ENCODE data around the gene FNBP1.

DNA sequence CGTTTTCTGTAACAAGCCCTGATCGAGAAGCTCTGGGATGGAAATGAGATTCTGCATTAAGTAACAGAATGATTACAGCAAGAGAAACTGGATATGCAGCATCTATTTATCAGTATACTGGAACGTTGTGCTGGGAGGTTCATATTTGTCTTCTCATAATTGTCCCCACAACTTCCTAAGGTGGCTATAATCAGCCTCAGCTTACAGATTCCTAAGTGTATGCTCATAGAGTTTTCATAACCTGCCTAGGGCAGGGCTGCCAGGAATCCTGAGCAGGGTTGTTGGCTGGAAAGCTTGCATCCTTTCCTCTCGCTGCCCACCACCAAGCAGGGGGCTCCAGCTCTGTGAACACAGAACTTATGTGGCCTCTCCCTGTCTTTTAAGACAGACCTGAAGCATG lies 70.2 kb downstream of the FNBP1 start:
- TF ChIP-seq POLR2A (IDR thresholded peaks at IDR 0.05; ENCODE audit: extremely low read depth, insufficient read length), result no peak
- TF ChIP-seq, protein P1, sequence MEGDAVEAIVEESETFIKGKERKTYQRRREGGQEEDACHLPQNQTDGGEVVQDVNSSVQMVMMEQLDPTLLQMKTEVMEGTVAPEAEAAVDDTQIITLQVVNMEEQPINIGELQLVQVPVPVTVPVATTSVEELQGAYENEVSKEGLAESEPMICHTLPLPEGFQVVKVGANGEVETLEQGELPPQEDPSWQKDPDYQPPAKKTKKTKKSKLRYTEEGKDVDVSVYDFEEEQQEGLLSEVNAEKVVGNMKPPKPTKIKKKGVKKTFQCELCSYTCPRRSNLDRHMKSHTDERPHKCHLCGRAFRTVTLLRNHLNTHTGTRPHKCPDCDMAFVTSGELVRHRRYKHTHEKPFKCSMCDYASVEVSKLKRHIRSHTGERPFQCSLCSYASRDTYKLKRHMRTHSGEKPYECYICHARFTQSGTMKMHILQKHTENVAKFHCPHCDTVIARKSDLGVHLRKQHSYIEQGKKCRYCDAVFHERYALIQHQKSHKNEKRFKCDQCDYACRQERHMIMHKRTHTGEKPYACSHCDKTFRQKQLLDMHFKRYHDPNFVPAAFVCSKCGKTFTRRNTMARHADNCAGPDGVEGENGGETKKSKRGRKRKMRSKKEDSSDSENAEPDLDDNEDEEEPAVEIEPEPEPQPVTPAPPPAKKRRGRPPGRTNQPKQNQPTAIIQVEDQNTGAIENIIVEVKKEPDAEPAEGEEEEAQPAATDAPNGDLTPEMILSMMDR (IDR thresholded peaks at IDR 0.05; ENCODE audit: low read depth, low read length), result no peak
